HK-2 (cell line): ENCODE measurements around the gene TNNC2.
"Not testable (repeated sequence)": the region's sequence is repeated elsewhere in the genome, so short reads cannot be mapped to it uniquely, and the experiment has no call there.

Experiments
- DNase-seq: peaks from one replicate; pipeline ENCODE4 v3.0.0-alpha.2; 2018; ENCODE audit not compliant: unreplicated experiment

Gene TNNC2

DNA sequence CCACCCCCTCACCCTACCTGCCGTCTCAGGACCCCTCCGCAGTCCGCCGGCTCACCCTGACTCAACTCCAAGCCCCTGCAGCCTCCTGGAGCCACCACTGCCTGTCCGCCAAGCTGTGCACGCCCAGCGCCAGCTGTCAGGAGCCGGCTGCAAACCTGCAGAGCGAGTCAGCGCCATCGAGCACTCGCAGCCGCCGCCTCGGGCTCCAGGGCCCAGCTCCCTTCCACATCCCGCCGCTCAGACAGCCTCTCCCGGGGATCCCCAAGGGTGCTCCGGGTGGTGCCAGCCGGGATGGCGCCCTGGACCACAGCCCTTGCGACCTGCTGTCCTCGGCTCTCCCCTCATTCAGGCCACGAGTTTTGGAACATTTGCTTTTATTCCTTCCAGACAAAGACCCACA lies 4.3 kb downstream of the TNNC2 start:
- DNase-seq: peak; percentile 57

DNA sequence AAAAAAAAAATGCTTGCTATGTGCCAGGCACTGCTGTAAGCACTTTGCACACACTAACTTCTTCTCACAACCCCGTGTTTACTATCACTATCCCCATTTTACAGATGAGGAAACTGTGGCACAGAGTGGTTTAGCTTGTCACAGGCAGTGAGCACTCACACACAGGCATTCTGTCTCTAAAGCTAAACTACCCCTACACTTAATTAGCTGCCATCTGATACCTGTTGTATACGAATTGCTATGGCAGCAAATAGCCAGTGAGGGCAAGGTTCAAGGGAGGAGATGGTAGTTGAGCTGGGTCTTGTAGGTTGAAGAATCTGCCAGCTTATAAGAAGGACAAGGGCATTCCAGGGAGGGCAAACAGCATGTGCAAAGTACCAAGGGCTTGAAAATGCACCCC lies 5.2 kb downstream of the TNNC2 start:
- no peak for DNase-seq

DNA sequence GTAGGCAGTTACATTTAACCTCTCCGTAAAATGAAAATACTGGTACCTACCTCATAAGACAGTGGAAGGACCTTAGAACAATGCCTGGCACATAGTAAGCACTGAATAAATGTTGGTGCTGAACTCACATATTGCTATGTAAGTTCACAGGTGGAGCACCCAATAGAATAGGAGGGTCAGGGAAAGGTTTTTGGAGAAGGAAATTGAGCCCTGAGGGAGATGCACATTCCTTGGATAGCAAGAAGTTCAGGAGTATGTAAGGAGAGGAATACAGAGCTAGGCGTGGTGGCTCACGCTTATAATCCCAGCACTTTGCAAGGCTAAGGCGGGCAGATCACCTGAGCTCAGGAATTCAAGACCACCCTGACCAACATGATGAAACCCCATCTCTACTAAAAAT lies 7.6 kb downstream of the TNNC2 start:
- no peak for DNase-seq

DNA sequence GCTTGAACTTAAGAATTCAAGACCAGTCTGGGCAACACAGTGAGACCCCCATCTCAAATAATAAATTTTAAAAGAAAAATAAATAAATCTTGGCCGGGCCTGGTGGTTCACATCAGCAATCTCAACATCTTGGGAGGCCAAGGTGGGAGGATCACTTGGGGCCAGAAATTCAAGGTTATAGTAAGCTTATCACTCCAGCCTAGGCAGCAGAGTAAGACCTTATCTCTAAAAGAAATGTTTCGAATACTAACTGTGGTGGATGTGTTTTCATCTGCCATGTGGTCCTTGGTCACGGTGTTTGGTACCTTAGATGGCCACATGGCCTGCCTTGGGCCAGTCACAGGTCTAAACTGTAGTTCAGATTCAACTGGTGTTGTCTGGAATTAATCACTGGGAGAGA lies 8.9 kb downstream of the TNNC2 start:
- DNase-seq: no peak

DNA sequence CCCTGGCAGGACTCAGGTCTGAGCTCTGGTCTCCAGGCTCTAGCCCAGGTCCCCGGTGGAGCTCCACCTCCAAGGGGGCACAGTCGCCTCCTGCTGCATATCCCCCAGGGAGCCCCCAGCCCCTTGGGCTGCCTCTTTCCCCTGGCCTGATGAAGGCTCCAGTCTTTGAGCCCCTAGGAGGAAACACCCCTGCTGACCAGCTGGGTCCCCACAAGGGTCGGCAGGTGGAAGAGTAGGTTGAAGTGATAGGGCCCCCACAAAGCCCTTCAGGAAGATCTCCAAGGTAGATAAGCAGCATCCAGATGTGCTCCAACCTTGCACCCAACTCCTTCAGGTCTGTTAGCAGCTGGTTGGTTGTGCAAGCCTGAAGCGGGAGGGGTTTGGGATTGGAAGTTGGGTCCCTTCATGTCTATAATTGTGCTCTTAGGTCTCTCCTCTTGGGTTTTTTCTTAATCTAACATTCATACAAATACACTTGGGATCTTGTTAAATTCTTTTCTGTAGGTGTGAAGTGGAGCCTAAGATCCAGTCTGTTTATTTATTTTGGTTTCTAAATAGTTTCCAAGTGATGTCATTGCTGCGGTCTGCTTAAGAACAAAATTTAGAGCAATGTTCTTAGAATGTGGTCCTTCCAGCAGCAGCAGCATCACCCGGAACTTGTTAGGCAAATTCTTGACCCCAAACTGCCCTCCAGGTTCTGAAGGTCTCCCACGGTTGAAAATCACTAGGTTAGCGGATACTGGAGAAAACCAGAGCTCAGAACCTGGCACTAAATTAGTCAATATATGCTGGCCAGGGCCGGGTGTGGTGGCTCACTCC lies 9.5 kb downstream of the TNNC2 start:
- DNase-seq: no peak

DNA sequence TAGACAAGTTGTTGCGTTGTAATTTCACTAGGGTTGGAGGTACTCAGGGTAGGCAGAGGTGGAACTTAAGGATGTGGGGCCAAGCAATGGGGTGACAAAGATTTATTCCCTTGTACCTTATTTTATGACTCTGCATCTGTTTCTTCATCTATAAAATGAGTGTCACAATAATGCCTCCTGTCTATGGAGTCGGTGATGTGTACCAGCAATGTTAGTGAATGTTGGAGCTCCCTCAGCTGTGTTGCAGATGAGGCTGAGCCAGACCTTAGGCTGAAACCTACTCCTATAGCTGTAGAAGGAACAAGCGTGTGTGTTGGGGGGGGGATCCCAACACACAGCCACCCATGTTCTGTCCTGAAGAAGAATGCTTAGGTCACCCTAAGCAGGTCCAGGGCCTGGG lies 10.2 kb downstream of the TNNC2 start:
- DNase-seq: no peak

DNA sequence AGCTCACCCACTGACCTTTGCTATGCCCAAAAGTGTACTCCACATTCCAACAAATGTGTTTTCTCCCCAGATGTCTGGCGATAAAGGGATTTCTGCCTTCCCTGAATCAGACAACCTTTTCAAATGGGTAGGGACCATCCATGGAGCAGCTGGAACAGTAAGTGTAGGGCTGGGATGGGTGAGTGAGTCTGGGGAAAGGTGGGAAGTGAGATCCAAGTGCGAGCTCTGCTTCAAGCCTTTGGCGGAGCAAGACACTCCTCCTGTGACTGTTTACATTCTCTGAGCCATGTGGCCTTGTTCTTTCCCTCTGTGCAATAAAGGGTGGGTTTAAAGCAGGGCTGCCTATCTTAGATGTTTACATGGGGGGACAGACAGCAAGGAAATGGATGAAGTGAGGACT lies 12.8 kb downstream of the TNNC2 start:
- DNase-seq: no peak

DNA sequence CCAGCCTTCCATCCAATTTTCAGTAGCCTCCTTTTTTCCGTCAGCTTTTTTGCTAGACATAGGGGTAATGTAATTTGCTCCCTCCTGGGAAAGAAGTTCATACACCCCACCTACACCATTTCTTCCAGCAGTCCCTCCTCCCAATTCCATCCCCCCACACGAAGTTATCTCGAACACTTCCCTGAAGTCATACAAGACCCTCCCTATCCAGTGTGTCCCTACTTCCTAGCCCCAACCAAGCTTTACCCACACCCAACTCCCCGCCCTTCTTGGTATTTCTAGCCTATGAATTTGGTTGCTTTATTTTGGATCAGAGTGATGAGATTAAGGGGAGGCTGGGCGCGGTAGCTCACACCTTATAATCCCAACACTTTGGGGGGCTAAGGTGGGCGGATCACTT lies 13.6 kb downstream of the TNNC2 start:
- DNase-seq: no peak

DNA sequence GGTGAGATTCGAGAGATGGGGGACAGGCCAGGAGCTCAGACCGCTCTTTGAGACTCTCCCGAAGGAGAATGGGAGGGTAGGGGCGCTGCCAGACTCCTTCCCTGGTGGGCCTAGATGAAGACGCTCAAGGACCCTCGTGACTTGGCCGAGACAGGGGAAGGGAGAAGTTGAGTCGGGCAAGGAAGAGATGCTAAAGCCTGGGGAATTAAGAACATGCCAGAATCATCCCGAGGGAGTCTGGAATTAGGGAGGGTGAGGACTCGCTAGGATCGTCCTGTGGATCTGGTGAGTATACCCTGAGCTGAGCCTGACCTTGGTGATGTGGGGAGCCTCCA lies 14.1 kb downstream of the TNNC2 start:
- no peak for DNase-seq

DNA sequence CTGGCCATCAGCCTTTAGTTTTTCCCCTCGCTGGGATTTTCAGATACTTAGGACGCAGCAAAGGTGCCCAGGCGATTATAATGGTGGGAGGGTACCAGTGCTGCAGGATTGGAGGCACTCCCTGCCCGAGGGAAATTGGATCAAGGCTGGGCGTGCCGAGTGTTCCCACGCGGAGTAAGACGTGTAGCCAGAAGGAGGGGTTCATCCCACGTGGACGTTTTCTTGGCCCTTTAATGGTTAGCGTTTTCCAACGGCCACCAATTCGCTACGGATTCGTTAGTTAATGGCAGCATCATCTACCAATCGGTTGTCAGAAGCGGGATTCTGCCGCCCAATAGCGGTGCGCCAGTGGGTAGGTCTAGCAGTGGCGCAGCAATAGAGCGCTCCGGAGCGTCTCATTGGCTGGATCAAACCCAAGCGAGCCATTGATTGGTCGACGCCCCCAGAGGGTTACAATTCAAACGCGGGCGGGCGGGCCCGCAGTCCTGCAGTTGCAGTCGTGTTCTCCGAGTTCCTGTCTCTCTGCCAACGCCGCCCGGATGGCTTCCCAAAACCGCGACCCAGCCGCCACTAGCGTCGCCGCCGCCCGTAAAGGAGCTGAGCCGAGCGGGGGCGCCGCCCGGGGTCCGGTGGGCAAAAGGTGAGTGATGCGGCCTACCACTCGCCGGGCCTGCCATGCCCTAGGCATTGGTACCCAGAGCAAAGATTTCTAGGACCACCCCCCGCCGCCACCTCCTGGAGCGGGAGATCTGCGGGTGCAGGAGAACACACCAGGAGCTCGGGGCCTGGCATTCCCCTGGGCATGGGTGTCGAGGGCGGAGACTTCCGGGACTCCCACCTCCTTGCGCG lies 14.7 kb downstream of the TNNC2 start, which contains the start of gene UBE2C:
Gene UBE2C, plus strand, starts transcription at position 488 of the 849 bp plus-strand sequence. Its CDS starts 52 bp downstream, at position 540.
- peak; percentile 100 for DNase-seq

DNA sequence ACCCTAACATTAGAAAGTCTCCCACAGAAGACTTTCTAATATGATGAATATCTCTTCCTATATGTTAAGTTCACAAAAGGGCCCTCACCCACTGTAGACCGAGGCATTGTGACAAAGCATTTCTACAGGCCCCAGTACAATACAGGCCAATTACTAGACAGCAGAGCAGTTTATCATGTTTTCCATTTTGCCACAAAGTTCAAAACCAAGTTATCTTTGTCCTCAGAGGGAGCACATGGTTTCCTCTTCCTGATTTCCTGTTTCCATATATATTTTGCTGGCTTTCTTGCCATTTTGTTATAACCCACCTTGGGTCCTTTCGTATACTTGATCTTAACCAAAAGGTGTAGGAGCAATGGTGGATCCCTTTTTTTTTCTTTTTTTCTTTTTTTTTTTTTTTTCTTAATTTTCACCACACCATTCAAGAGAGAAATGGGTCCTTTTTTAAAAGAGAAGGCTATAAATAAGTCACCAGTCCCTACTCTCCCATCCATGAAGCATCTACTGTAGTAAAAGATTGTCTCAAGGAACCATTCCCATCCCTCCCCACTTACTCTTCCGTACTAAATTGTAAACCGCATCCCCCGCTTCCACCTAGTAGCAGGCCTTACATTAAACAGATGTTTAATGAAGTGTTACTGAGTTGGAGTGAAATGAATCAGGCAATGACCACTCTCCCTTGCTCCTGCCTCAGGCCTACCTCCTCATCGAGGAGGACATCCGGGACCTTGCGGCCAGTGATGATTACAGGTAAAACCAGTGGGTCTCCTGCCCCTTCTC lies 16.7 kb downstream of the TNNC2 start:
- DNase-seq: no peak

DNA sequence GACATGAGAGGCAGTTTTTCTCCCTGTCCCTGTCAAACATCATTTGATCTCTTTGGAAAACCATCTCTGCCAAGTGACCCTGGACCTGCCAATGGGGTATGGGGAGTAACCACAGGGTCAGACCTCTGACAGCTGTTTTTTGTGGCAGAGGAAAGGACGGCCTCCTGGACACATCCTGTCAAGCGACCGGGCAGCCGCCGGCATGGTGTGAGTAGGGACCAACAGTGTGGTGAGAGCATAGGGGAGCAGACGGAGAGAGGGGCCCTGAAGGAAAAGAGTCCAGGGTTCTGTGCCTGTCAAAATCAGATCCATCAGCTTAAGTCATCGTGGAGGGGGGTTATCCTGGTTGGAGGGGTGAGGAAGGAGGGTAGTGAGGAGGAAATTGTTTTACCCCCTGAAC lies 25.3 kb downstream of the TNNC2 start:
- no peak for DNase-seq

DNA sequence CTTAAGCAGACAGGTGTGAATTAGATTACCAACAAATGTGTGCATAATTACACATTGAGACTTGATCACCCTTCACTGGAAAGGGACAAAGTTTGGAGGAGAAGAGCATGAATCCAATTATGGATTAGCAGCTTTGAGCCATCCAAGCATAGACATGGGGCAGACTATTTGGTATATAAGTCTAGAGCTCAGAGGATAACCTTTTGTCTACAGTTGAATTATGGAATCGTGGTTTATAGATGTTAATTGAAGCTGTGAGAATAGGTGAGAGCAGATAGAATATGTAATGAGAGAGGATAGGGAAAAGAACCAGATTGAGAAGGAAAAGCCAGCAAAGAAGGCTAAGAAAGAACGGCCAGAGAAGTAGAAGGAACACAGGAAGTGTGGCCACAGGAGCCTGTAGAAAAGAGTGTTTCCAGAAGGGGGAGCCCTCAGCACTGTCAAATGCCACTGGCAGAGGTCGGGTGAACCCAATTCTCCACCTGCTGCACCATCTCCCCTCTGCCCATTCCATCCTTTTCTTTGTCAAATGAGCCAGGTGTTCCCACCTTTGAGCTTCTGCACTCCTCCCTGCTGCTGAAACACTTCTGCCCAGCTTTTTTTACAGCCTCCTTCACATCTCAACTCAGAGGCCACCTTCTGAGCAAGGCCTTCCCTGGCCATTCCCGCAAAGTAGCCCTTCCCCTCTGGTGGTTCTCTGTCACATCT lies 28.0 kb downstream of the TNNC2 start:
- DNase-seq: peak; percentile 63

DNA sequence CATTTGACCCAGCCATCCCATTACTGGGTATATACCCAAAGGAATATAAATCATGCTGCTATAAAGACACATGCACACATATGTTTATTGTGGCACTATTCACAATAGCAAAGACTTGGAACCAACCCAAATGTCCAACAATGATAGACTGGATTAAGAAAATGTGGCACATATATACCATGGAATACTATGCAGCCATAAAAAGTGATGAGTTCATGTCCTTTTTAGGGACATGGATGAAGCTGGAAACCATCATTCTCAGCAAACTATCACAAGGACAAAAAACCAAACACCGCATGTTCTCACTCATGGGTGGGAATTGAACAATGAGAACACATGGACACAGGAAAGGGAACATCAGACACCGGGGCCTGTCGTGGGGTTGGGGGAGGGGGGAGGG lies 29.2 kb downstream of the TNNC2 start:
- not testable (repeated sequence) for DNase-seq

DNA sequence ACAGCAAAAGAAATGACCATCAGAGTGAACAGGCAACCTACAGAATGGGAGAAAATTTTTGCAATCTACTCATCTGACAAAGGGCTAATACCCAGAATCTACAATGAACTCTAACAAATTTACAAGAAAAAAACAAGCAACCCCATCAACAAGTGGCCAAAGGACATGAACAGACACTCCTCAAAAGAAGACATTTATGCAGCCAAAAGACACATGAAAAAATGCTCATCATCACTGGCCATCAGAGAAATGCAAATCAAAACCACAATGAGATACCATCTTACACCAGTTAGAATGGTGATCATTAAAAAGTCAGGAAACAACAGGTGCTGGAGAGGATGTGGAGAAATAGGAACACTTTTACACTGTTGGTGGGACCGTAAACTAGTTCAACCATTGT lies 29.6 kb downstream of the TNNC2 start:
- not testable (repeated sequence) for DNase-seq

DNA sequence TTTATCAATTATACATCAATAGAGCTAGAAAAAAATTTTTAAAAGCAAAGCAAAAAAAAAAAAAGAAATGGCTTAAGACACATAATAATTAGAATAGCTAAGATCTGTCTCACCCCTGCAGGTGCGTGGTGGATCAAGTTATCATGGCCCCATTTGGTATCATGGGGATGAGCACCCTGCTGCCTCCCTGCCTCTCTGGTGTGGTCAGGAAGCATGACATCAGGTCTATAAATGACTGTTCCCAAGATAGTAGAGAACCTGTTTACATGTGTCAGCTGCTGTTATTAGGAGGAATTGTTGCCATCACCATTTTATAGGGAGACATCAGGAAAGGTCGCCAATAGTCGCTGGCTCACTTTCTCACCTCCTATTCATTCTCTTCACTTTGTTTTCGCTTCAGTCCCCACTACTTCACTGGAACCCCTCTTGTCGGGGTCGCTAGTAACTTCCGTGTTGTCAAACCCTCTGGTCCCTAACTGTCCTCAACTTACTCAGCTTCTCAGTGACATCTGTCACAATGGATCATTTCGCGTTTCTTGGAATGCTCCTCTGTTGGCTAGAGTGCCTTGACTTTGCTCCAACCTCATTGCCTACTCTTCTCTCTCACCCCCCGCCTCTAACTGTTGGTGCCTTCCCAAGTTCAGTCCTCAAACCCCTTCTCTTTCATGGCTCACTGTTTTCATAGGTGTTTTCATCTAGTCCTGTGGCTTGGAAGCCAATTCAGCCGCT lies 30.6 kb downstream of the TNNC2 start:
- DNase-seq: no peak

DNA sequence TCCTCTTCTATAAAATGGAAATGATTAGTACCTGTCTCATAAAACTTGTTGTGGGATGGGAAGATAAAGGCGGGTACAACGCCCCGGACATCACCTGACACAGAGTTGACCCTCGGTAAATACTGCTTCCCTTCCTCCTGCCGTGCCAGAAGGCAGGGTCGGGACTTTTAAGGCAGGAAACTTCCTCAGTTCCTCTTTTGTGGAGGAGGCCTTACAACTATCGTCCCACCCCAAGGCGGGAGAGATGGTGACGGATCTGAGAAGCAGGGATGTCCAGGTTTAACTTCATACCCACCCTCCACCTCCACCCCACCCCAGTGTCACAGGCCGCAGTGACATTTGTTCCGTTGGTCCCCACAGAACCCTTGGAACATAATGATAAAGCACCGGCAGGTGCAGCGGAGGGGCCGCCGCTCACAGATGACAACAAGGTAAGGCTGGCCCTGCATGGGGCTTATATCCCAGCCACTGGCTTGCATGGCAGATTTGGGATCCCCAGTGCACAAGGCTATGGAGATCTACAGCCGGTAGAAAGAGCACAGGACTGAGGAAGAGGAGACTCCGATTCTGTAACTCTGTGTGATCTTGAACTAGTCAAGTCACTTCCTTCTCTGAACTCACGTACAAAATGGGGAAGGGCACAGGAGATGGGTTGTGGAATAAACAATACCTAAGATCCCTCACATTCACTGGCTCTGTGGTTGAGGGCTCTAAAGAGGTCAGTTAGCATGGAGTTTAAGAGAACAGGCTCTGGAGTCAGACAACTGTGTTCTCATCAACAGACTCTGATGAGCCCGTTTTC lies 34.6 kb downstream of the TNNC2 start:
- DNase-seq: peak; percentile 14

DNA sequence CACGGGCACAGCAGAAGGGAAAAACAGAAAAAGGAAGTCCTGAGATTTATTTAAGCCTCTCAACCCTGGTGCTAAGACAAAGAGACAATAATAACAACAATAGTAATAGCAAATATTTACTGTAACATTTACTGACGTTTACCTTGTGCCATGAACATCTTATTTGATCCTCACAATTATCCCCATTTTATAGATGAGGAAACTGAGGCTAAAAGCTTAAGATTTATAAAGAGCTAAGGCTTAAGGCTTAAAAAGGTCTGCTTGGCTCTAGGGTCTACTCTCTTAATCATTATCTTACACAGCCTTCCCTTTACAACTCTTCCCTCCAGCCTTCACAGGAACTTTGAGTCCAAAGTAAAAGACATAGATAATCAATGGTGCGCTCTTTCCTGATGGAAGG lies 38.8 kb downstream of the TNNC2 start:
- no peak for DNase-seq

DNA sequence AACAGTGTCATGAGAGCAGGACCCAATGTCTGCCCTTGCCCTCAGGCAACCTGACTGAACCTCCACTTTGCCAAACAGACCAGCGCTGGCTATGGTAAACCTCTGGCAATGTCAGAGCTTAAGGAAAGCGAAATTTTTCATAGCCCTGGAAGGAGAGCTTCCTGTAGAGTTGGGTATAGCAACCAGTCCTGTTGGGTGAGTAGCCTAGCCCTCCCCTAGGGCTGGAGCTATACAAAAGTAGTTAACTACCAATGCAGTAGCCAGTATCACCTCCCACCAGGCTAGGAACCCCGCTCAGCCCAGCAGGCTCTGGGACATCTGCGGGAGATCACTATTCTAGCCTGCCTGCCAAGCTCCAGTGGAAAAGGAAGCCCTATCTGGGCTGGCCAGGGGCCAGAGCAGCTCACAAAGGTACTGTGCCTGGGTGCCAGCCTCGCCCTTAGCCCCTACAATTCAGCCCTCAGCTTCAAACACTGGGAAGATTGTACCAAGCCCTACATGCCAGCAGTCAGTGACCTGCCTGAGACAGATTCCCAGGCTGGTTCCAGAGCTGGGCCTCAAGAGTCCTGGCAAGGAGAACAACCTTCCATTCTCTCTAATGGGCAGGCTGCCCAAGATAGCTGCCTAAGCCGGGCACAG lies 43.3 kb downstream of the TNNC2 start:
- DNase-seq: no peak

DNA sequence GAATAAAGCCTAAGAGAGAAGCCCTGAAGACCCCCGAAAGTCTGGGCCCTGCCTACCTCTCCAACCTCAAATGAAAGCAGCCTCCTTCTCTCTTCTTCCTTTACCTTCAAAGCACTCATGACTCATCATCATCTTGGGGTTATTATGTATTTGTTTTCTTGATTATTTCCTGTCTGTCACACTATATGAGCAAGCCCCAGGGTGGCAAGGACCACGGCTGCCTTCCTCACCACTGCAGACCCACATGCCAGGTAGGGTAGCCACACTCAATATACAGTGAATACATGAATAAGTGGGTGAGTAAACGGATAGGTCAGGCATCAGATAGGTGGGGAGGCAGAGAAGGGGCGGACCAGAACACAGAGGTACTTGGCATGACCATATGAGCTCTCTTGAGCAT lies 44.2 kb downstream of the TNNC2 start:
- peak; percentile 46 for DNase-seq
